Measurements from ENCODE around the gene NPDC1.

- TF ChIP-seq EZH2 (IDR thresholded peaks at IDR 0.05; ENCODE audit: insufficient read depth, poor library complexity, severe bottlenecking) (no peak), EZH2phosphoT487 (IDR thresholded peaks at IDR 0.05; ENCODE audit: insufficient read depth, low read depth) (no peak)
Observed at GRCh38 chr9:137039611-137040366, 6.2 kb downstream of the NPDC1 start.
